ENCODE results near the gene RGS10.

RGS10 gene

DNA sequence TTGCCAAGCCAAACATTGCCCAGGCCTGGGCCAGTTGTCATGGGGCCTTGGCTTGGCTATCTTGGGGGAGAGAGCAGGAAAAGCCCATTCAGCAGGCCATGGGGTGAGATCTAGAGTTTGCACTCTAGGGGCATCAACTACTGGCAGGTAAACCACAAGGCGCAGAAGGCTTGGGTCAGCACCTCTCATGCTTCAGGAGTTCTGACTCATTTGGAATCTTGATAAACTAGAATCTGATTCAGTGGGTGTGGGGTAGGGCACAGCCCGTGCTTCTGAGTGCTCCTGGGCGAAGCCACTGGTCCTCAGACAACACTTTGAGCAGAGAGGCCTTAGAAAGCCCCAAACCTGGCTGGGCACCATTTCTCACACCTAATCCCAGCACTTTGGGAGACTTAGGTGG is 81.1 kb downstream of the RGS10 start:
- DNase-seq (ENCODE audit: low spot score), result peak; percentile 96
- POLR2A ChIA-PET (ENCODE audit: low non-redundant PET), result no interaction called here
- CTCF ChIA-PET, result interaction anchor here (0.5 kb wide), 1 partner anchor 114 kb away, joined by 3 read pairs; no protein-coding TSS in a partner anchor
- H3K27ac ChIP-seq, result no peak overlapping the region
- TF ChIP-seq, protein P1, sequence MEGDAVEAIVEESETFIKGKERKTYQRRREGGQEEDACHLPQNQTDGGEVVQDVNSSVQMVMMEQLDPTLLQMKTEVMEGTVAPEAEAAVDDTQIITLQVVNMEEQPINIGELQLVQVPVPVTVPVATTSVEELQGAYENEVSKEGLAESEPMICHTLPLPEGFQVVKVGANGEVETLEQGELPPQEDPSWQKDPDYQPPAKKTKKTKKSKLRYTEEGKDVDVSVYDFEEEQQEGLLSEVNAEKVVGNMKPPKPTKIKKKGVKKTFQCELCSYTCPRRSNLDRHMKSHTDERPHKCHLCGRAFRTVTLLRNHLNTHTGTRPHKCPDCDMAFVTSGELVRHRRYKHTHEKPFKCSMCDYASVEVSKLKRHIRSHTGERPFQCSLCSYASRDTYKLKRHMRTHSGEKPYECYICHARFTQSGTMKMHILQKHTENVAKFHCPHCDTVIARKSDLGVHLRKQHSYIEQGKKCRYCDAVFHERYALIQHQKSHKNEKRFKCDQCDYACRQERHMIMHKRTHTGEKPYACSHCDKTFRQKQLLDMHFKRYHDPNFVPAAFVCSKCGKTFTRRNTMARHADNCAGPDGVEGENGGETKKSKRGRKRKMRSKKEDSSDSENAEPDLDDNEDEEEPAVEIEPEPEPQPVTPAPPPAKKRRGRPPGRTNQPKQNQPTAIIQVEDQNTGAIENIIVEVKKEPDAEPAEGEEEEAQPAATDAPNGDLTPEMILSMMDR (conservative IDR thresholded peaks at IDR 0.05; ENCODE audit: low read depth), result no peak

GRCh38 chr10:119460369-119461195 is 81.9 kb downstream of the RGS10 start:
- CTCF ChIA-PET, result no interaction called here

DNA sequence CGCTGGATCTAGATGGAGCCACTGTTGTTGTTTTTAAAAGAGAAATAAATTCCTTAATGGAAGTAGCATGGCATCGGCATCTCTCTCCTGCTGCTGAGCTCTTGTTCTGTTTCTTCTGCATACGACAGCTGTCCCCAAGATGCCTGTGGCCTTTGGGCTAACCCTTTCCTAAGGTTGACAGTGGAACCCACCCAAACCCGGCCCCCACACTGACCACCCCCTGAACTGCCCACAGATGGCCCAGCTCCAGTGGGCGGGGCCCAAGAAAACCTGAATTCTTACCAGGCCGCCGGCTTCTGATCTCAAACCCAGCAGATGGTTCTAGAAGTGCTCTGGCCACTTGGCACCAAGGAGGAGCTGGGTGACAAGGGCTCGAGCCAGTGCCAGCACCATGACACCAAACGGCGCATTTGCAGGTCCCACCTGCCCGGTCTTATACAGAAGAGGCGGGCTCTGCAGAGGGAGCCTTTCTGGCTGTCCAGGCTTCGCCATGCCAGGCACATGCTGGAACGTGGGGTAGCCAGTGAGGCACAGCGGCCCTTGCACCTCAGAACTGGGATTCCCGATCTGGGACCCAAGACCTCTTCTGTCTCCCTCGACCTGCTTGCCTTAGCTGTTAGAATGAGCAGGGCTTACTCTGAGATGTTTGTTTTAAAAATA is 82.7 kb downstream of the RGS10 start:
- DNase-seq (ENCODE audit: low spot score), result no peak
- ChIA-PET POLR2A (ENCODE audit: low non-redundant PET) (no interaction called here), CTCF (interaction anchor here (0.6 to 1.8 kb wide), 2 partner anchors 14 to 225 kb away, joined by 3 to 11 read pairs; no protein-coding TSS in a partner anchor)
- TF ChIP-seq, protein P1 (conservative IDR thresholded peaks at IDR 0.05; ENCODE audit: low read depth), result no peak
- no peak overlapping the region for H3K27ac ChIP-seq

More at GRCh38 chr10:119460369-119461195, 81.9 kb downstream of the RGS10 start:
- no peak overlapping the region for H3K27ac ChIP-seq
- POLR2A ChIA-PET (ENCODE audit: low non-redundant PET), result no interaction called here
- no peak for DNase-seq (ENCODE audit: low spot score)
- TF ChIP-seq, protein P1 (conservative IDR thresholded peaks at IDR 0.05; ENCODE audit: low read depth), result no peak

GRCh38 chr10:119457966-119458766 is 84.4 kb downstream of the RGS10 start:
- DNase-seq (ENCODE audit: low spot score), result no peak
- ChIA-PET CTCF (interaction anchor here (0.7 to 2.4 kb wide), 4 partner anchors 13 to 243 kb away, joined by 3 to 12 read pairs (median 8); no protein-coding TSS in a partner anchor), POLR2A (ENCODE audit: low non-redundant PET) (interaction anchor here (0.6 kb wide), 1 partner anchor 85 kb away, joined by 3 read pairs; no protein-coding TSS in a partner anchor)
- H3K27ac ChIP-seq, result no peak overlapping the region
- TF ChIP-seq, protein P1 (conservative IDR thresholded peaks at IDR 0.05; ENCODE audit: low read depth), result no peak

DNA sequence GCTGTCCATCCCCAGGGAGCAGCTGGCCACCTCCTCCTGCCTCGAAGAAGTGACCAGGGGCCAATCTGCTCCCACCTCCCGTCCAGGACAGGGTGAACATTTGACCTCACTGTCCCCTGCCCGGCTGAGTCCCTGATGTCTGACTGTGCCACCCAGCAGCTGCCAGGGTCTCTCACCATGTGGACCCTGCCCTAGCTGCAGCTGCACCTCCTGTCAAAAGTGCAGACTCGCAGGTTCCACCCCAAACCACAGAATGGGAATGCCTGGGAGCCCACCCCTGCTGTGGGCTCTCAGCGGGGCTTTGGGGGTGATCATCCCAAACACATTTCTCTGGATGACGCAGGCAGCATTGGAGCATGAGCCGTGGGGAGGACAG is 86.1 kb downstream of the RGS10 start:
- no peak for DNase-seq (ENCODE audit: low spot score)
- H3K27ac ChIP-seq, result no peak overlapping the region
- POLR2A ChIA-PET (ENCODE audit: low non-redundant PET), result no interaction called here
- TF ChIP-seq, protein P1 (conservative IDR thresholded peaks at IDR 0.05; ENCODE audit: low read depth), result no peak
- CTCF ChIA-PET, result interaction anchor here (0.5 to 2.4 kb wide), 2 partner anchors 11 to 34 kb away, joined by 4 to 12 read pairs; no protein-coding TSS in a partner anchor

Data from RWPE1 (cell line).